H9 (cell line): ENCODE data around the gene HMGCLL1. TPM values are rescaled to one million over a fixed set of nuclear protein-coding genes. Genes with fewer than 3 reads are reported as not detected.

ENCODE experiments used
- DNase-seq: peaks from one replicate; pipeline ENCODE4 v3.0.0-alpha.2; 2017
- H2AFZ ChIP-seq: one replicate; pipeline ENCODE4 v1.6.1; 2013; ENCODE audit warnings: mild to moderate bottlenecking, low read length, control low read depth, moderate library complexity
- H2AK5ac ChIP-seq: 2 replicates; pipeline ENCODE4 v1.6.1; 2013; ENCODE audit warnings: low read length, control low read depth, mixed read lengths; ENCODE audit not compliant: insufficient read length
- H2BK120ac ChIP-seq: one replicate; pipeline ENCODE4 v1.6.1; 2013; ENCODE audit warnings: low read depth, mild to moderate bottlenecking, low read length, control low read depth, inconsistent platforms; ENCODE audit not compliant: poor library complexity, severe bottlenecking
- H2BK12ac ChIP-seq: 2 replicates; pipeline ENCODE4 v1.6.1; 2013; ENCODE audit warnings: low read length, control low read depth, mixed read lengths, low read depth; ENCODE audit not compliant: insufficient read length
- H2BK15ac ChIP-seq: 2 replicates; pipeline ENCODE4 v1.6.1; 2013; ENCODE audit warnings: low read depth, low read length, control low read depth
- H2BK20ac ChIP-seq: one replicate; pipeline ENCODE4 v1.6.1; 2013; ENCODE audit warnings: low read depth, mild to moderate bottlenecking, low read length, control low read depth, inconsistent platforms; ENCODE audit not compliant: poor library complexity, severe bottlenecking
- H2BK5ac ChIP-seq: 2 replicates; pipeline ENCODE4 v1.6.1; 2013; ENCODE audit warnings: low read length, control low read depth, mixed read lengths; ENCODE audit not compliant: insufficient read length
- H3K14ac ChIP-seq: 2 replicates; pipeline ENCODE4 v1.6.1; 2013; ENCODE audit warnings: low read length, control low read depth; ENCODE audit not compliant: insufficient read depth
- H3K18ac ChIP-seq: 2 replicates; pipeline ENCODE4 v1.6.1; 2013; ENCODE audit warnings: low read depth, mild to moderate bottlenecking, mixed read lengths, low read length, control low read depth; ENCODE audit not compliant: insufficient read length
- H3K23ac ChIP-seq: 2 replicates; pipeline ENCODE4 v1.6.1; 2013; ENCODE audit warnings: low read length, control low read depth, mixed read lengths, low read depth; ENCODE audit not compliant: insufficient read length
- H3K23me2 ChIP-seq: 2 replicates; pipeline ENCODE4 v1.6.1; 2013; ENCODE audit warnings: low read depth, mild to moderate bottlenecking, mixed read lengths, low read length, control low read depth; ENCODE audit not compliant: insufficient read length, poor library complexity, severe bottlenecking
- H3K27ac ChIP-seq: 2 replicates; pipeline ENCODE4 v1.5.1; 2013; ENCODE audit warnings: low read length, control low read depth, mixed read lengths, low read depth; ENCODE audit not compliant: insufficient read length
- H3K27me3 ChIP-seq: 2 replicates; pipeline ENCODE4 v1.6.1; 2013; ENCODE audit warnings: low read length, control low read depth, inconsistent platforms; ENCODE audit not compliant: insufficient read depth
- H3K4ac ChIP-seq: 2 replicates; pipeline ENCODE4 v1.6.1; 2013; ENCODE audit warnings: low read depth, mild to moderate bottlenecking, control low read depth, inconsistent platforms, low read length, moderate library complexity
- H3K4me1 ChIP-seq: 2 replicates; pipeline ENCODE4 v1.6.1; 2013; ENCODE audit warnings: low read length, control low read depth, inconsistent platforms; ENCODE audit not compliant: insufficient read depth
- H3K4me2 ChIP-seq: 2 replicates; pipeline ENCODE4 v1.6.1; 2013; ENCODE audit warnings: low read length, control low read depth, mixed read lengths; ENCODE audit not compliant: insufficient read length, insufficient read depth
- H3K56ac ChIP-seq: 2 replicates; pipeline ENCODE4 v1.6.1; 2013; ENCODE audit warnings: low read depth, mild to moderate bottlenecking, mixed read lengths, low read length, control low read depth; ENCODE audit not compliant: insufficient read length
- H3K79me1 ChIP-seq: 2 replicates; pipeline ENCODE4 v1.6.1; 2013; ENCODE audit warnings: low read depth, mild to moderate bottlenecking, moderate library complexity, low read length, control low read depth, inconsistent platforms; ENCODE audit not compliant: insufficient read depth, poor library complexity, severe bottlenecking
- H3K79me2 ChIP-seq: 2 replicates; pipeline ENCODE4 v1.6.1; 2013; ENCODE audit warnings: low read length, control low read depth, inconsistent platforms; ENCODE audit not compliant: insufficient read depth
- H3K9ac ChIP-seq: 2 replicates; pipeline ENCODE4 v1.6.1; 2013; ENCODE audit warnings: low read length, control low read depth, mixed read lengths; ENCODE audit not compliant: insufficient read length; ENCODE audit errors: extremely low read depth
- H3K9me3 ChIP-seq: one replicate; pipeline ENCODE4 v1.6.1; 2013; ENCODE audit warnings: low read depth, low read length, inconsistent platforms; ENCODE audit not compliant: control insufficient read depth
- H3T11ph ChIP-seq: one replicate; pipeline ENCODE4 v1.6.1; 2013; ENCODE audit warnings: mild to moderate bottlenecking, low read length, control low read depth, inconsistent platforms
- H4K20me1 ChIP-seq: one replicate; pipeline ENCODE4 v1.6.1; 2013; ENCODE audit not compliant: control insufficient read depth, insufficient read length, insufficient read depth
- H4K5ac ChIP-seq: 2 replicates; pipeline ENCODE4 v1.6.1; 2013; ENCODE audit warnings: low read depth, mild to moderate bottlenecking, mixed read lengths, low read length, control low read depth; ENCODE audit not compliant: insufficient read length
- H4K8ac ChIP-seq: replicated peaks from 2 replicates; pipeline ENCODE4 v1.6.1; 2013; ENCODE audit warnings: low read length, control low read depth, mixed read lengths, low read depth; ENCODE audit not compliant: insufficient read length
- H4K91ac ChIP-seq: 2 replicates; pipeline ENCODE4 v1.6.1; 2013; ENCODE audit warnings: low read depth, mild to moderate bottlenecking, moderate library complexity, mixed read lengths, low read length, control low read depth; ENCODE audit not compliant: insufficient read length
- H3K27ac Mint-ChIP-seq, 3 experiments: 2 replicates in 2 of 3; 3 replicates in 1 of 3; pipeline ENCODE4 v1.8.0; 2020 to 2021; ENCODE audit warnings: mixed read lengths in 3 of 3, mild to moderate bottlenecking in 1 of 3, moderate library complexity in 1 of 3
- H3K27me3 Mint-ChIP-seq: 2 replicates; pipeline ENCODE4 v1.8.0; 2021; ENCODE audit warnings: low read depth, mild to moderate bottlenecking, moderate library complexity, mixed read lengths
- H3K36me3 Mint-ChIP-seq, 3 experiments: 2 replicates in 2 of 3; 3 replicates in 1 of 3; pipeline ENCODE4 v1.8.0; 2020 to 2021; ENCODE audit warnings: low read depth in 3 of 3, mixed read lengths in 3 of 3; ENCODE audit not compliant: insufficient read depth in 1 of 3
- H3K4me1 Mint-ChIP-seq, 2 experiments: 2 replicates each; pipeline ENCODE4 v1.8.0; 2020; ENCODE audit warnings: mixed read lengths in 2 of 2
- H3K4me3 Mint-ChIP-seq, 2 experiments: 2 replicates in 1 of 2; 3 replicates in 1 of 2; pipeline ENCODE4 v1.8.0; 2020 to 2021; ENCODE audit warnings: mild to moderate bottlenecking in 2 of 2, mixed read lengths in 2 of 2, moderate library complexity in 1 of 2
- H3K9me3 Mint-ChIP-seq, 2 experiments: 2 replicates in 1 of 2; 3 replicates in 1 of 2; pipeline ENCODE4 v1.8.0; 2020; ENCODE audit warnings: mild to moderate bottlenecking in 2 of 2, mixed read lengths in 2 of 2, moderate library complexity in 1 of 2
- WGBS: extraction: QIAGEN DNeasy Blood & Tissue Kit; methylation state at CpG from one replicate; pipeline ENCODE4 v1.1.7; 2013; ENCODE audit warnings: missing lambda C conversion rate, low lambda C conversion rate, mixed read lengths; ENCODE audit not compliant: insufficient read length; ENCODE audit errors: extremely low coverage; 5-methylcytosine and 5-hydroxymethylcytosine counted together
- total RNA-seq: library from RNA; stranded (reverse); gene quantifications from 2 replicates; pipeline ENCODE4 v1.2.1, GENCODE V29; 2021
- TF ChIP-seq, protein P1 (sequence below): fragments of 200-600 bp; sonication (generic); conservative IDR thresholded peaks from 3 replicates; pipeline ENCODE4 v1.8.0; 2021; ENCODE audit warnings: antibody characterized with exemption, mild to moderate bottlenecking

The HMGCLL1 gene
- total RNA-seq, 1 experiment from 2014 or later: 0.24 TPM

DNA sequence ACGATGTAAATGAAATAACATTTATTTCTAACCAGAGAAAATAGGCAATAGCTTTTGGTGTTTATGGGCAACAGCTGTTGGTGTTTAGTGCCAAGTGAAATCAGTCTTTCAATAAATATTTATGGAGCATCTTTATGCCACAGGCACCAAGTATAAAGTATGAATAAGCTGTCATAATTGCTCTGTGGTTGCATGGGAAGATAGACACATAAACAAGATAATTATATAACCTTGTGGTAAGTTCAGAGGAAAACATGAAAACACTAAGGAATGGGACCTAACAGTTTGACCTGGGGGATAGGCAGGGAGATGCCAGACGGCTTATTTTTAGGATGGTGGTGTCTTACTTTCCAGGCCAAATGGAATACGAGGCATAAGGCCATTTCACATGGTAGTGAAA is 140.8 kb downstream of the HMGCLL1 start:
- Histone ChIP-seq H3K56ac (no peak overlapping the region), H3K27me3 (no peaks in the 10 kb centered on the region), H2BK15ac (no peak overlapping the region), H2BK120ac (no peak overlapping the region), H3K4me1 (no peaks in the 10 kb centered on the region; the same call in 1 of the 2 replicates), H4K5ac (no peak overlapping the region), H3K27ac (no peak overlapping the region), H3K23me2 (no peaks in the 10 kb centered on the region), H3K9me3 (no peaks in the 10 kb centered on the region), H3K23ac (no peak overlapping the region), H3K79me1 (no peaks in the 10 kb centered on the region), H3K4me2 (no peak overlapping the region), H2BK5ac (no peak overlapping the region), H2AFZ (no peak overlapping the region), H3K14ac (no peak overlapping the region), H2BK20ac (no peak overlapping the region), H3K18ac (no peak overlapping the region), H3K4ac (no peak overlapping the region), H4K91ac (no peak overlapping the region), H2AK5ac (no peak overlapping the region), H3K9ac (no peak overlapping the region), H4K8ac (no peak overlapping the region), H3T11ph (no peak overlapping the region), H3K79me2 (no peaks in the 10 kb centered on the region), H2BK12ac (no peak overlapping the region), H4K20me1 (no peaks in the 10 kb centered on the region)
- no CpG with 5 or more reads among the region's 3 CpGs for WGBS
- Mint-ChIP-seq H3K27ac (no peak overlapping the region), H3K4me1 (peaks cover 10 to 13% of the 10 kb centered on the region in 2 experiments), H3K36me3 (no peaks in the 10 kb centered on the region), H3K4me3 (no peak overlapping the region), H3K27me3 (no peaks in the 10 kb centered on the region), H3K9me3 (no peaks in the 10 kb centered on the region)
- DNase-seq: no peak
- TF ChIP-seq, protein P1, sequence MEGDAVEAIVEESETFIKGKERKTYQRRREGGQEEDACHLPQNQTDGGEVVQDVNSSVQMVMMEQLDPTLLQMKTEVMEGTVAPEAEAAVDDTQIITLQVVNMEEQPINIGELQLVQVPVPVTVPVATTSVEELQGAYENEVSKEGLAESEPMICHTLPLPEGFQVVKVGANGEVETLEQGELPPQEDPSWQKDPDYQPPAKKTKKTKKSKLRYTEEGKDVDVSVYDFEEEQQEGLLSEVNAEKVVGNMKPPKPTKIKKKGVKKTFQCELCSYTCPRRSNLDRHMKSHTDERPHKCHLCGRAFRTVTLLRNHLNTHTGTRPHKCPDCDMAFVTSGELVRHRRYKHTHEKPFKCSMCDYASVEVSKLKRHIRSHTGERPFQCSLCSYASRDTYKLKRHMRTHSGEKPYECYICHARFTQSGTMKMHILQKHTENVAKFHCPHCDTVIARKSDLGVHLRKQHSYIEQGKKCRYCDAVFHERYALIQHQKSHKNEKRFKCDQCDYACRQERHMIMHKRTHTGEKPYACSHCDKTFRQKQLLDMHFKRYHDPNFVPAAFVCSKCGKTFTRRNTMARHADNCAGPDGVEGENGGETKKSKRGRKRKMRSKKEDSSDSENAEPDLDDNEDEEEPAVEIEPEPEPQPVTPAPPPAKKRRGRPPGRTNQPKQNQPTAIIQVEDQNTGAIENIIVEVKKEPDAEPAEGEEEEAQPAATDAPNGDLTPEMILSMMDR: no peak
